ENCODE results near the gene TLR10. TPM values are rescaled to one million over a fixed set of nuclear protein-coding genes. Genes with fewer than 3 reads are reported as not detected.

The TLR10 gene
- polyA plus RNA-seq, 1 of the 3 experiments (the other 2 are of a cell fraction): not detected

DNA sequence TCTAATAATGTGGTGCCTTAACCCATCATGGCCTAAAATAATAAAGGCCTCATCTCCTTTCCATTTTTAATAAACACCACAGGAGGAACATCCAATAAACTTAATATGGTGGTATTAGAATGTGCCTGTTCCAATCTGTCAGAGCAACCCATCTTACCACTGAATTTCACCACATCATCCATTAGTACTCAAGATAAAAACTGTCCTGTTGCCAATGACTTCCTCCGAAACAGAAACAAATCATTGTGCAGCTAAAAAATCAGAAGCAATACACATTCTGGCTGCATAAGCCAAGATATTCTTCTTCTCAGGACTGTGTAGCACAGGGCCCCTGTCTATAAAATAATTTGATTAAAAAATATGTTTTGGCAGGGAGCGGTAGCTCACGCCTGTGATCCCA is 18.5 kb downstream of the TLR10 start:
- Histone ChIP-seq H4K20me1 (ENCODE audit: insufficient read depth) (no peaks in the 10 kb centered on the region), H3K4me3 (ENCODE audit: low read depth in 2 of 2, low read length in 1 of 2) (no peak overlapping the region), H3K4me1 (ENCODE audit: control insufficient read depth in 1 of 2, insufficient read depth in 2 of 2, low read depth in 1 of 2, low read length in 1 of 2) (no peaks in the 10 kb centered on the region; a peak in 1 of 4 replicates), H3K9ac (no peak overlapping the region), H3K36me3 (replicated peaks in 1 of 2; ENCODE audit: control insufficient read depth in 1 of 2, insufficient read depth in 2 of 2, low read length in 1 of 2) (no peaks in the 10 kb centered on the region), H2AFZ (ENCODE audit: low read depth) (no peak overlapping the region), H3K4me2 (no peak overlapping the region), H3K27ac (ENCODE audit: low read depth in 2 of 2, low read length in 1 of 2) (no peak overlapping the region), H3F3A (replicated peaks; ENCODE audit: insufficient read depth) (no peaks in the 10 kb centered on the region), H3K27me3 (ENCODE audit: insufficient read depth) (no peaks in the 10 kb centered on the region), H3K9me2 (no peaks in the 10 kb centered on the region), H3K9me3 (no peaks in the 10 kb centered on the region), H3K79me2 (ENCODE audit: insufficient read depth) (no peaks in the 10 kb centered on the region)
- WGBS (ENCODE audit: low lambda C conversion rate): 73% methylated on average over 3 of the region's 3 CpGs
- TF ChIP-seq MXI1 (IDR thresholded peaks at IDR 0.05; ENCODE audit: low read depth, low read length) (no peak), JUND (IDR thresholded peaks at IDR 0.05) (no peak)
- DNase-seq: no peak
- POLR2A ChIA-PET: no interaction called here
- CTCF ChIA-PET: interaction anchor here (1.3 to 2.1 kb wide), 4 partner anchors 19 to 585 kb away, joined by 3 to 6 read pairs (median 6); partner anchors contain the start of gene TLR10

DNA sequence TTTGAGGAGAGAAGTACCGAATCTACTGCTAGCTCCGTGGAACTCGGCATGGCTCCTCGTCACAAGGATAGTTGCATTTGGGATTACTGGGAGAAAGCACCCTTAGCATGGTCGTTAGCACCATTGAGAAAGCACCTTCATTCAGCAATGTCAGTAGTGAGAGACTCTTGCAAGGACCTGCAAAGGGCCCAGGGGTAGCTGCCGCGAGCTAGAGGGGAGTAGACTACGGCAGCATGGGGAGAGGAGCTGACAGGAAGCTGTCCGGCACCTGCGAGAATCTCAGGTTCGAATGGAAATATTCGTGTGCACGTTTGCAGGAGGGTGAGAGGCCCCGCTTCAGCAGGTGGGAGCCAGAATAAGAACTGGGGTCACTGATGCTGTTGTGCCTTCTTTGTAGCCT is 20.2 kb downstream of the TLR10 start:
- Histone ChIP-seq H3K27ac (ENCODE audit: low read depth in 2 of 2, low read length in 1 of 2) (no peak overlapping the region), H3K9me3 (no peaks in the 10 kb centered on the region), H3K79me2 (ENCODE audit: insufficient read depth) (no peaks in the 10 kb centered on the region), H3K36me3 (replicated peaks in 1 of 2; ENCODE audit: control insufficient read depth in 1 of 2, insufficient read depth in 2 of 2, low read length in 1 of 2) (no peaks in the 10 kb centered on the region), H4K20me1 (ENCODE audit: insufficient read depth) (no peaks in the 10 kb centered on the region), H3F3A (replicated peaks; ENCODE audit: insufficient read depth) (no peaks in the 10 kb centered on the region), H3K4me3 (ENCODE audit: low read depth in 2 of 2, low read length in 1 of 2) (no peak overlapping the region), H3K9me2 (no peaks in the 10 kb centered on the region), H3K4me2 (no peak overlapping the region), H2AFZ (ENCODE audit: low read depth) (no peak overlapping the region), H3K4me1 (ENCODE audit: control insufficient read depth in 1 of 2, insufficient read depth in 2 of 2, low read depth in 1 of 2, low read length in 1 of 2) (no peaks in the 10 kb centered on the region; a peak in 1 of 4 replicates), H3K9ac (no peak overlapping the region), H3K27me3 (ENCODE audit: insufficient read depth) (no peaks in the 10 kb centered on the region)
- TF ChIP-seq, protein P1, sequence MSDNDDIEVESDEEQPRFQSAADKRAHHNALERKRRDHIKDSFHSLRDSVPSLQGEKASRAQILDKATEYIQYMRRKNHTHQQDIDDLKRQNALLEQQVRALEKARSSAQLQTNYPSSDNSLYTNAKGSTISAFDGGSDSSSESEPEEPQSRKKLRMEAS (IDR thresholded peaks at IDR 0.05; ENCODE audit: low read depth): no peak
- no peak for TF ChIP-seq CHD2 (IDR thresholded peaks at IDR 0.05; ENCODE audit: low read length, partially characterized antibody)
- no peak for TF ChIP-seq NRF1 (IDR thresholded peaks at IDR 0.05; ENCODE audit: low read depth, low read length)
- TF ChIP-seq, protein P2, sequence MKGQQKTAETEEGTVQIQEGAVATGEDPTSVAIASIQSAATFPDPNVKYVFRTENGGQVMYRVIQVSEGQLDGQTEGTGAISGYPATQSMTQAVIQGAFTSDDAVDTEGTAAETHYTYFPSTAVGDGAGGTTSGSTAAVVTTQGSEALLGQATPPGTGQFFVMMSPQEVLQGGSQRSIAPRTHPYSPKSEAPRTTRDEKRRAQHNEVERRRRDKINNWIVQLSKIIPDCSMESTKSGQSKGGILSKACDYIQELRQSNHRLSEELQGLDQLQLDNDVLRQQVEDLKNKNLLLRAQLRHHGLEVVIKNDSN (IDR thresholded peaks at IDR 0.05; ENCODE audit: borderline replicate concordance, low read depth): no peak
- TF ChIP-seq RFX5 (IDR thresholded peaks at IDR 0.05; ENCODE audit: low read length): no peak
- no peak for TF ChIP-seq FOSL2 (IDR thresholded peaks at IDR 0.05; ENCODE audit: borderline replicate concordance, low read depth)
- no peak for TF ChIP-seq GATA2 (CRISPR knock-in tag; IDR thresholded peaks at IDR 0.05)
- TF ChIP-seq ELF1 (IDR thresholded peaks at IDR 0.05): no peak
- no peak for TF ChIP-seq SIN3A (IDR thresholded peaks at IDR 0.05; ENCODE audit: borderline replicate concordance, low read depth, low read length)
- TF ChIP-seq TAF1 (IDR thresholded peaks at IDR 0.05; ENCODE audit: borderline replicate concordance, low read depth, low read length): no peak
- TF ChIP-seq EZH2phosphoT487 (IDR thresholded peaks at IDR 0.05; ENCODE audit: borderline replicate concordance, low read depth): no peak
- TF ChIP-seq, protein P3, sequence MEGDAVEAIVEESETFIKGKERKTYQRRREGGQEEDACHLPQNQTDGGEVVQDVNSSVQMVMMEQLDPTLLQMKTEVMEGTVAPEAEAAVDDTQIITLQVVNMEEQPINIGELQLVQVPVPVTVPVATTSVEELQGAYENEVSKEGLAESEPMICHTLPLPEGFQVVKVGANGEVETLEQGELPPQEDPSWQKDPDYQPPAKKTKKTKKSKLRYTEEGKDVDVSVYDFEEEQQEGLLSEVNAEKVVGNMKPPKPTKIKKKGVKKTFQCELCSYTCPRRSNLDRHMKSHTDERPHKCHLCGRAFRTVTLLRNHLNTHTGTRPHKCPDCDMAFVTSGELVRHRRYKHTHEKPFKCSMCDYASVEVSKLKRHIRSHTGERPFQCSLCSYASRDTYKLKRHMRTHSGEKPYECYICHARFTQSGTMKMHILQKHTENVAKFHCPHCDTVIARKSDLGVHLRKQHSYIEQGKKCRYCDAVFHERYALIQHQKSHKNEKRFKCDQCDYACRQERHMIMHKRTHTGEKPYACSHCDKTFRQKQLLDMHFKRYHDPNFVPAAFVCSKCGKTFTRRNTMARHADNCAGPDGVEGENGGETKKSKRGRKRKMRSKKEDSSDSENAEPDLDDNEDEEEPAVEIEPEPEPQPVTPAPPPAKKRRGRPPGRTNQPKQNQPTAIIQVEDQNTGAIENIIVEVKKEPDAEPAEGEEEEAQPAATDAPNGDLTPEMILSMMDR (IDR thresholded peaks at IDR 0.05): no peak
- TF ChIP-seq FOXJ3 (CRISPR knock-in tag; IDR thresholded peaks at IDR 0.05): no peak
- no peak for TF ChIP-seq RAD21 (IDR thresholded peaks at IDR 0.05; ENCODE audit: low read length)
- no peak for TF ChIP-seq SMC3 (IDR thresholded peaks at IDR 0.05; ENCODE audit: low read depth, low read length)
- POLR2A ChIA-PET: no interaction called here
- no peak for DNase-seq
- WGBS (ENCODE audit: low lambda C conversion rate): 80% methylated on average over 14 of the region's 14 CpGs
- CTCF ChIA-PET: interaction anchor here (0.5 to 5.4 kb wide), 2 partner anchors 21 to 700 kb away, joined by 4 to 88 read pairs; partner anchors contain the start of gene TLR10

Measured in SK-N-SH (cell line).